GM21381 (cell line): ENCODE measurements around the gene CCDC69.

ENCODE experiments used
- ATAC-seq: cut with Tn5 transposase; IDR thresholded peaks from one replicate; pipeline ENCODE4 v1.9.1; 2021; ENCODE audit warnings: mild to moderate bottlenecking, moderate library complexity; ENCODE audit not compliant: unreplicated experiment

The CCDC69 gene

GRCh38 chr5:151171529-151171928 is 52.4 kb downstream of the CCDC69 start:
- no peak for ATAC-seq

DNA sequence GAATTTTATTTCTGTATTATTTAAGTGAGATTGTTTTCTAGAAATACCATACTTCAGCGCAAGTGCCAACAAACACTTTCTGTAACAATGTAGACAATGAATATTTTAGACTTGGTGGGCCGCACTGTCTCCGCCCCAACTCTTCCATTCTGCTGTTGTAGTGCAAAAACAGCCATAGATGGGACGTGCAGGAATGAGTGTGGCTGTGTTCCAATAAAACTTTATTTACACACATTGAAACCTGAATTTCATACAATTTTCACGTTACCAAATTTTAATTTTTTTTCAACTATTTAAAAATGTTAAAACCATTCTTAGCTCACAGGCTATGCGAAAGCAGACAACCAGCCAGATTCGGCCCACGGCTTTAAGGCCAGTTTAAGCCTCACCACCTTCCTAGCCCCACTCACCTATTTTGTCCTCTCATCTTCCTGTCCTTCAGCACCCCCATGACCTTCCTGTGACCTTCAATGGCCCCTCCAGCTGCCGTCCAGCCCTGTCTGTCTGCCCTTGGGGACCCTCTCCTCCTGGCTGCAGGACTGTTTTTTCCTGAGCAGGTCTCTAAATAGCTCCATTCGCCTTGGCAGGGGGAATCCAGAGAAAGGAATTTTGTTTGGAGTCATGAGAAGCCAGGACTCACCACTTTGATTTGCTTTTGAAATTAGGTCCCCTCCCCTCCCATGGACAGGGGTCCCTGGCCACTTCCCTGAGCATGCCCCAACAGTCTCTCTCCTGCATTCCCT is 55.1 kb downstream of the CCDC69 start:
- ATAC-seq = no peak

- no peak for ATAC-seq
These were observed 56.9 kb downstream of the CCDC69 start for GRCh38 chr5:151167022-151167421.

DNA sequence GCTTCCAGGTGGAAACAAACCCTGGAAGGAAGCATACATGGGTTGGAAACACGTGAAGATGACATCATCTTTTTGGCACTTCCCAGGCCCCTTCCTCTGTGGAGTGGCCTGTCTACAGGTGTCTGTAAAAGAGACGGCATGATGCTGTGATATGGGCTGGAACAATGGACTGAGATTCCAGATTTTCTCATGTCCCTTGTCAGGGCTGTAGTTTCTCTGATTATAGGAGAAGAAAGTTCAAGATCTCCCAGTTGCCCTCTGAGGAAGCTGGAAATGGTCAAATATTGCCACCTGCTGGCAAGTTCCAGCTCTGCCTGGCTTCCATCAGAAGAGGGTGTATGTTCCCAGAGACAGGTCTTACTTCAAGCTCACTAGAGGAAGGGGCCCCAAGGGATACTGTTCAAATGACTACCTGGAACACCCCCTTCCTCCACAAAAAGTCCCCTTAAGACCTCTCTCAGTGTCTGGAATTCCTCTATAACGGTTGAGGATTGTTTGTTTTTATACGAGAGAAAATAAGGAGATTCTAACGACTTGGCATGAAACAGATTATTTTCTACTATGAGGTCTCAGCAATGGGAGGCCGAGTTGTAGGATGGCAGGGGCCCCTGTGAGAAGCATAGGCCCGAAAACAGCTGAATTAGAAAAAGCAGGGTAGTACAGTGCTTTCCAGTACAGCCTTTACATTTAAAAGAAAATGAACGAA is 59.1 kb downstream of the CCDC69 start:
- peak; percentile 90 for ATAC-seq

GRCh38 chr5:151162776-151163175 is 61.1 kb downstream of the CCDC69 start:
- ATAC-seq = no peak

- ATAC-seq = no peak
These were observed 64.1 kb downstream of the CCDC69 start for GRCh38 chr5:151159649-151160373.

DNA sequence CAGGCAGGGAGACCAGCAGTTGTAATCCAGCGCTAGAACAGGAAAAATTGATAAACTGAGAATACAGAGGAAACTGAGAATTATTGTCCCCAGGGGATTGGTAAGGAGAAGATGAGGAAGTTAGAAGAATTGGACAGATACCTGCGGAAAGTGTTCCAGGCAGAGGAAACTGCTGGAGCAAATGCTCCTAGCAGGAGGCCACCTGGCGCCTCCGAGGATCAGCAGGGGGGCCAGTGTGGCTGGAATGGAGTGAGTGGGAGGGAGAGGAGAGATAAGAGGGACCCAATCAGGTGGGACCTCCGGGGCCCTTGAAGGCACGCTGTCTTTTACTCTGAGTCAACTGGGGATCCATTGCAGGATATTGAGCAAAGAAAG is 65.6 kb downstream of the CCDC69 start:
- ATAC-seq = no peak

- ATAC-seq = peak; percentile 51
These were observed 66.2 kb downstream of the CCDC69 start, which contains the start of gene ANXA6 for GRCh38 chr5:151157426-151158286. Gene ANXA6, minus strand, starts transcription at chr5:151157779. Its CDS starts 9,878 bp downstream, at chr5:151147901.

DNA sequence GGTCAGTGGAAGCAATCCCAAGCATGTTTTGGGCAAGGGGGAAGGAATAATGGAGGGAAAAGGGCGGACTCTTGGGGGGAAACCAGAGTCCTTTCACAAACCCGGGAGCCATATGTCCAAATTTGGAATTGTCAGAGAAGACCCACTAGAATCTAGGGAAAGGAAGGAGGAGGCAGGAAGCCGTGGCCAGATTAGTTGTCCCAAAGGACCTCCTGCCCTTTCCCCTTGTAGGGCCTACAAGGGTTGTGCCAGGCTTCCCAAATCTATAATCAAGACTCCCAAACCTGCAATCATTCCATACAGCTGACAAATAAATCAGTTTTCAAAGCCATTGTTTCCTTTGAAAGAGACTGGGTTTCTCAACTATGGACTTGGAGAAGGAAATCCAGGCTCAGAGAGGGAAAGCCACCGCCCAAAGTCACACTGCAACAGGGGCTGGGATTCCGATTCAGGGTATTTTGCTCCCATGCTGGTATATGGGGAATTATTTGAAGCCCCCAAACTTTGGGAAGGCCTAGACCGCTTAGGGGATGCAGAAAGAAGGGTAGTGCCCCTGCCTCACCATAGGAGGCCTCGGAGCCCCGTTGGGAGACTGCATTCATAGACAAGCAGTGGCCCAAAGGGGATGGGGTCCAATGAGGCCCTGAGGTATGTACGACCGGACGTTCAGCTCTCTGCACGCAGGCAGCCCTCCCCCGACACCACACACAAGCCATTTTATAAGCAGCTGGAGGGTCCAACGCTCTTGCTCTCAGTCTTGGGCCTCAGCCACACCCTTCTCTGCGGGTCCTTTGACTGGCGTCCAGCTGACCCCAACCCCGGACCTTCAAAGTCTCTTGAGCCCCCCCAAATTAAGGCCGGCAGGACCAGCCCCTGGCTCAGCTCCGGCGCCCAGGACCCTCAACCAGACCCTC is 67.1 kb downstream of the CCDC69 start:
- ATAC-seq = peak; percentile 18

- ATAC-seq = peak; percentile 9
These were observed 68.0 kb downstream of the CCDC69 start for GRCh38 chr5:151155775-151156506.

GRCh38 chr5:151154931-151155774 is 68.7 kb downstream of the CCDC69 start:
- ATAC-seq = peak; percentile 30

DNA sequence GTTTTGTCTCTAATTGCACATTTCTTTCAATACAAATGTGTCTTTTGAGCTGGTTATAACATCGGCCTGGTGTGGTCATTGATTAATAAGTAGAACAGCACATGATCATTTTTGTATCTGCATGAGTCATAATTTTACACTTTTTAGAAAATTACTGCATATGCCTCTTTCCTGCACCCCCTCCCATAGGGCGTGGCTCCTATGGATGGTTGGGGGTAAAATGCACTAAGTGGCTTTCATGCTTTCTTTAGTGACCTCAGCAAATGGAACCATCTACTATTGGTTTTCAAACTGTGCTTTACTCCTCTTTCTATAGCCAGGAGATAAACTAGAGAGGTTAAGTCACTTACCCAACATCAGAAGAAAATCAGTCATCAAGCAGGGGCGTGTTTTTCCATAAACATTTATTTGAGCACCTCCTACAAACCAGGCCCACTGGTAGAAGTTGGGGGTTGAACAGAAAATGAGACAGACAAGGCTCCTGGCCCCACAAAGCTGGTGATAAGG is 70.1 kb downstream of the CCDC69 start:
- ATAC-seq = no peak

DNA sequence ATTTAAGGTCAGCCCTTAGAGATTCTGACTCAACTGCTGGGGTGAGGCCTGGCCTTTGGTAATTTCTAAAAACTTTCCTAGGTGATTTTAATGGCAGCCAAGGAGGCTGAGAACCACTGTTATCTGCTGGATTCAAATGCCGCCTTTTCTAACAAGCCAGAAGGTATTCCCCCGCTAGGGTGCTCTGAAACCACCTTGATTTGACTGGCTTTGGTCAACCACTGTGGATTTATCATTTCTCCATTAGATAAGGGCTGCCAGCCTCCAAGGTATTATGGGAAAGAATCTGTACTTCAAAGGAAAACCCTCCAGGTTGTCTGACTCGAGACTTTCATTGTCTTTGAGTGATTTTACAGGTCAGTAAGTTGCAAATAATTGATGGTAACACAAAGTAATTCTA is 70.6 kb downstream of the CCDC69 start:
- ATAC-seq = no peak

GRCh38 chr5:151151793-151152192 is 72.1 kb downstream of the CCDC69 start:
- ATAC-seq = peak; percentile 27

- no peak for ATAC-seq
These were observed 72.6 kb downstream of the CCDC69 start for GRCh38 chr5:151151263-151151660.

GRCh38 chr5:151150471-151151262 is 73.2 kb downstream of the CCDC69 start:
- ATAC-seq = peak; percentile 41

- no peak for ATAC-seq
These were observed 75.3 kb downstream of the CCDC69 start for GRCh38 chr5:151148583-151148982.
